Right atrium auricular region (tissue), 2 donors: Measurements from ENCODE around the gene PTH2. TPM values are rescaled to one million over a fixed set of nuclear protein-coding genes. Genes with fewer than 3 reads are reported as not detected.

ENCODE experiments used
- DNase-seq: peaks from one replicate; pipeline ENCODE4 v3.0.0-alpha.2; 2019; ENCODE audit warnings: low spot score
- H3K27ac ChIP-seq, 2 donors: fragments of 200-600 bp; sonication (generic); 1 replicate in 1 of 2; 2 replicates in 1 of 2; pipeline ENCODE4 v1.5.1; 2016 to 2019
- H3K27me3 ChIP-seq, 2 donors: fragments of 200-600 bp; sonication (generic); one replicate each; pipeline versions ENCODE4 v1.5.1 to v1.6.0; 2017 to 2019
- H3K36me3 ChIP-seq: fragments of 200-600 bp; sonication (generic); one replicate; pipeline ENCODE4 v1.5.1; 2016
- H3K4me1 ChIP-seq, 2 donors: fragments of 200-600 bp; sonication (generic); one replicate each; pipeline versions ENCODE4 v1.5.1 to v1.6.0; 2017 to 2019
- H3K4me3 ChIP-seq, 2 donors: fragments of 200-600 bp; sonication (generic); 1 replicate in 1 of 2; 2 replicates in 1 of 2; pipeline ENCODE4 v1.5.1; 2017 to 2019; ENCODE audit warnings: mild to moderate bottlenecking in 1 of 2, moderate library complexity in 1 of 2
- H3K9me3 ChIP-seq, 2 donors: fragments of 200-600 bp; sonication (generic); one replicate each; pipeline ENCODE4 v1.5.1; 2019
- total RNA-seq, 2 donors: library from RNA; depleted of rRNA; stranded (reverse); fragments of >200 nt; gene quantifications; one replicate each; pipeline ENCODE4 v1.1.0, GENCODE V29; 2016
- TF ChIP-seq, protein P1 (sequence below), 2 donors: fragments of 200-600 bp; sonication (generic); IDR thresholded peaks; one replicate each; pipeline ENCODE4 v1.5.1; 2019; ENCODE audit warnings: antibody characterized with exemption in 2 of 2

PTH2 gene
- total RNA-seq, 2 donors from 2014 or later: not detected

DNA sequence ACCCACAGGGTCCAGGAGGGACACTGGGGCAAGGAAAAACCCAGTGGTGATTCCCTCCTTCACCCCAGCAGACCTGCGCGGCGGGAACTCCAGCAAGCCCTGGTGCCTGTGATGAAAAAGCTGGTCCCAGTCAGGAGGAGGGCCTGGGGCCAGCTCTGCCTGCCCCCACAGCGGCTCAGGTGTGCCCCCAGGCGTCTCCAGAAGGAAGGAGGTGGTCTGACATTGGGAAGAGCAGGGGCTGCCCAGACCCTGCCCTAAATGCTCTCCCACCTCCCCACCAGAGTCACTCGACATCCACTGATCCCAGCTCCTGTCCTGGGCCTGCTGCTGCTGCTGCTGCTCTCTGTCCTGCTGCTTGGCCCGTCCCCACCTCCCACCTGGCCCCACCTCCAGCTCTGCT lies 6.2 kb downstream of the PTH2 start:
- H3K36me3 ChIP-seq: no peaks in the 10 kb centered on the region
- H3K4me1 ChIP-seq: peaks cover 0 to 14% of the 10 kb centered on the region in 2 donors
- no peak overlapping the region for H3K4me3 ChIP-seq
- no peaks in the 10 kb centered on the region for H3K9me3 ChIP-seq
- H3K27ac ChIP-seq: no peak overlapping the region
- no peak for DNase-seq
- H3K27me3 ChIP-seq: peaks cover 7 to 9% of the 10 kb centered on the region in 2 donors
- TF ChIP-seq, protein P1, sequence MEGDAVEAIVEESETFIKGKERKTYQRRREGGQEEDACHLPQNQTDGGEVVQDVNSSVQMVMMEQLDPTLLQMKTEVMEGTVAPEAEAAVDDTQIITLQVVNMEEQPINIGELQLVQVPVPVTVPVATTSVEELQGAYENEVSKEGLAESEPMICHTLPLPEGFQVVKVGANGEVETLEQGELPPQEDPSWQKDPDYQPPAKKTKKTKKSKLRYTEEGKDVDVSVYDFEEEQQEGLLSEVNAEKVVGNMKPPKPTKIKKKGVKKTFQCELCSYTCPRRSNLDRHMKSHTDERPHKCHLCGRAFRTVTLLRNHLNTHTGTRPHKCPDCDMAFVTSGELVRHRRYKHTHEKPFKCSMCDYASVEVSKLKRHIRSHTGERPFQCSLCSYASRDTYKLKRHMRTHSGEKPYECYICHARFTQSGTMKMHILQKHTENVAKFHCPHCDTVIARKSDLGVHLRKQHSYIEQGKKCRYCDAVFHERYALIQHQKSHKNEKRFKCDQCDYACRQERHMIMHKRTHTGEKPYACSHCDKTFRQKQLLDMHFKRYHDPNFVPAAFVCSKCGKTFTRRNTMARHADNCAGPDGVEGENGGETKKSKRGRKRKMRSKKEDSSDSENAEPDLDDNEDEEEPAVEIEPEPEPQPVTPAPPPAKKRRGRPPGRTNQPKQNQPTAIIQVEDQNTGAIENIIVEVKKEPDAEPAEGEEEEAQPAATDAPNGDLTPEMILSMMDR (IDR thresholded peaks at IDR 0.05): no peak

DNA sequence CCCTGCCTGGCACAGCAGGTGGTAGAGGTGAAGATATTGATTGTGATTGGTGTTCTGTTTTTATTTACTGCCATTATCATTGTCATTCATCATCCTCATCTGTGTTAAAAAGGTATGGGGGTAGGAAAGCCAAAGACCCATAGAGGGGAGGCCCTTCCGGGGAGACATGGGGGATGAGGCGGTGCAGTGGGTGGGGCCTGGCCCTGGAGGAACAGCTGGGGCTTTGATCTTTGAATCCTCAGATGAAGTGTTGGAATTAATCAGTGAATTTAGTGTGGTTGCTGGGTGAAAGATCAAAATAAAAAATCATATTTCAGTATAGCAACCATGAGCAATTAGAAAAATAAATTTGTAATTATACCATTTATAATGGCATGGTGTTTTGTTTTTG lies 7.4 kb downstream of the PTH2 start:
- Histone ChIP-seq H3K4me1 (peaks cover 0 to 3% of the 10 kb centered on the region in 2 donors), H3K27ac (no peak overlapping the region), H3K36me3 (no peaks in the 10 kb centered on the region), H3K27me3 (peaks cover 0 to 6% of the 10 kb centered on the region in 2 donors), H3K9me3 (no peaks in the 10 kb centered on the region), H3K4me3 (no peak overlapping the region)
- TF ChIP-seq, protein P1 (IDR thresholded peaks at IDR 0.05): no peak
- DNase-seq: no peak

DNA sequence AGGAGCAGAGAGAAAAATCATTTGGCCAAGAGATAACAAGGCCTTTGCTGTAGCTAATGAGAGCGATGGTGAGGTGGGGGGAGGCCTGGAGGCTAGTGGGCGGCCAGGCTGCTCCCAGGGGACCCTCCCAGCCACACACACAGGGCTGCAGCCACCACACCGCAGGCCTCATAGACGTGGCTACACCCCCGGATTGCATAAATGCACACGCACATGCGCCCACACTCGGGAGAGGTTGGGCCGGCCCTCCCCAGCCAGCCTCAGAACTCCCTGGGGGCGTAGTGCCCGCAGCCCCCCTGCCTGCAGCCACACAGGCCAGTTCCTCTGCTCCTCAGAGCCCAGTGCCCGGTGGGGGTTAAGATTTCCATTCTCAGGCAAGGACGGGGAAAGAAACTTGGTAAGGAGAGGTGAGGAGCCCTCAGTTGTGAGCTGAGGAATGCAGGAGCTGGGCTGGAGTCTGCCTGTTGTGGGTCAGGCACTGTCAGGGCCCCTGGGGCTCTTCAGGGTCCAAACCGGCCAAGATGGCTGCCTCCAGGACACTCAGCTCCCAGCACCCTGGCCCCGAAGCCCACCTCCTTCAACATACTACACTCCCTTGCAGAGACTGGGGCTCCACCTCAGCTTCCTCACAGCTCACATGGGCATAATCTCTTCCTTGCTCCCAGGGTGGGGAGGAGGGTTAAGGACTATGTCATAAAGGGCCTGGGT lies 8.0 kb downstream of the PTH2 start:
- Histone ChIP-seq H3K36me3 (no peaks in the 10 kb centered on the region), H3K27me3 (peaks cover 0 to 6% of the 10 kb centered on the region in 2 donors), H3K4me1 (no peaks in the 10 kb centered on the region), H3K4me3 (no peak overlapping the region), H3K9me3 (no peaks in the 10 kb centered on the region), H3K27ac (no peak overlapping the region)
- TF ChIP-seq, protein P1 (IDR thresholded peaks at IDR 0.05): no peak
- DNase-seq: no peak

GRCh38 chr19:49414256-49414655 lies 9.0 kb downstream of the PTH2 start:
- TF ChIP-seq, protein P1 (IDR thresholded peaks at IDR 0.05): no peak
- Histone ChIP-seq H3K4me3 (no peak overlapping the region), H3K9me3 (no peaks in the 10 kb centered on the region), H3K4me1 (no peaks in the 10 kb centered on the region), H3K27me3 (no peaks in the 10 kb centered on the region), H3K27ac (no peak overlapping the region), H3K36me3 (no peaks in the 10 kb centered on the region)
- no peak for DNase-seq

GRCh38 chr19:49413348-49413747 lies 9.9 kb downstream of the PTH2 start:
- H3K36me3 ChIP-seq: no peaks in the 10 kb centered on the region
- H3K27ac ChIP-seq: no peak overlapping the region
- H3K4me3 ChIP-seq: no peak overlapping the region
- TF ChIP-seq, protein P1 (IDR thresholded peaks at IDR 0.05): no peak
- DNase-seq: no peak
- H3K9me3 ChIP-seq: no peaks in the 10 kb centered on the region
- no peaks in the 10 kb centered on the region for H3K27me3 ChIP-seq
- no peaks in the 10 kb centered on the region for H3K4me1 ChIP-seq
